Neural progenitor cell (in vitro differentiated cells): ENCODE measurements around the gene ZSCAN29. TPM values are rescaled to one million over a fixed set of nuclear protein-coding genes. Genes with fewer than 3 reads are reported as not detected.

Experiments used
- DNase-seq: peaks from one replicate; pipeline ENCODE4 v3.0.0-alpha.2; 2016; ENCODE audit warnings: low spot score
- H2AFZ ChIP-seq: fragments of 200-600 bp; sonication (generic); replicated peaks from 2 replicates; pipeline ENCODE4 v1.6.1; 2016; ENCODE audit warnings: antibody characterized with exemption
- H3F3A ChIP-seq: fragments of 200-600 bp; sonication (generic); 2 replicates; pipeline ENCODE4 v1.6.1; 2016; ENCODE audit warnings: antibody characterized with exemption, low read depth
- H3K27ac ChIP-seq: fragments of 200-600 bp; sonication (generic); 2 replicates; pipeline ENCODE4 v1.5.1; 2016; ENCODE audit warnings: mild to moderate bottlenecking
- H3K27me3 ChIP-seq: fragments of 200-600 bp; sonication (generic); 2 replicates; pipeline ENCODE4 v1.6.1; 2016; ENCODE audit warnings: mild to moderate bottlenecking, moderate library complexity
- H3K36me3 ChIP-seq: fragments of 200-600 bp; sonication (generic); 2 replicates; pipeline ENCODE4 v1.5.1; 2016
- H3K4me1 ChIP-seq: fragments of 200-600 bp; sonication (generic); 2 replicates; pipeline ENCODE4 v1.6.1; 2016; ENCODE audit warnings: mixed run types
- H3K4me2 ChIP-seq: fragments of 200-600 bp; sonication (generic); 2 replicates; pipeline ENCODE4 v1.6.1; 2016
- H3K4me3 ChIP-seq: fragments of 200-600 bp; sonication (generic); 2 replicates; pipeline ENCODE4 v1.5.1; 2016
- H3K79me2 ChIP-seq: fragments of 200-600 bp; sonication (generic); 2 replicates; pipeline ENCODE4 v1.6.1; 2016; ENCODE audit warnings: low read depth
- H3K9ac ChIP-seq: fragments of 200-600 bp; sonication (generic); 2 replicates; pipeline ENCODE4 v1.6.1; 2016
- H3K9me3 ChIP-seq: fragments of 200-600 bp; sonication (generic); 2 replicates; pipeline ENCODE4 v1.5.1; 2016; ENCODE audit warnings: low read depth
- H4K20me1 ChIP-seq: fragments of 200-600 bp; sonication (generic); 2 replicates; pipeline ENCODE4 v1.6.1; 2016; ENCODE audit warnings: low read depth
- H3K27ac Mint-ChIP-seq: 3 replicates; pipeline ENCODE4 v1.8.0; 2021; ENCODE audit warnings: mixed read lengths
- H3K27me3 Mint-ChIP-seq: 2 replicates; pipeline ENCODE4 v1.8.0; 2022; ENCODE audit warnings: low read depth, mild to moderate bottlenecking, inconsistent platforms, moderate library complexity, mixed read lengths; ENCODE audit not compliant: insufficient read depth
- H3K36me3 Mint-ChIP-seq: 3 replicates; pipeline ENCODE4 v1.8.0; 2021; ENCODE audit warnings: mixed read lengths
- H3K4me1 Mint-ChIP-seq: 3 replicates; pipeline ENCODE4 v1.8.0; 2021; ENCODE audit warnings: mixed read lengths
- H3K4me3 Mint-ChIP-seq: 3 replicates; pipeline ENCODE4 v1.8.0; 2021; ENCODE audit warnings: mild to moderate bottlenecking, moderate library complexity, mixed read lengths
- H3K9me3 Mint-ChIP-seq: 3 replicates; pipeline ENCODE4 v1.8.0; 2020; ENCODE audit warnings: mixed read lengths
- CTCF ChIP-seq: fragments of 200-600 bp; sonication (generic); IDR thresholded peaks from 2 replicates; pipeline ENCODE4 v1.5.1; 2017; ENCODE audit warnings: antibody characterized with exemption, mild to moderate bottlenecking
- EZH2 ChIP-seq: fragments of 200-600 bp; sonication (generic); IDR thresholded peaks from 2 replicates; pipeline ENCODE4 v1.6.1; 2017; ENCODE audit warnings: antibody characterized with exemption, mild to moderate bottlenecking, moderate library complexity
- EZH2phosphoT487 ChIP-seq: fragments of 200-600 bp; sonication (generic); IDR thresholded peaks from 2 replicates; pipeline ENCODE4 v1.6.1; 2017; ENCODE audit warnings: antibody characterized with exemption
- total RNA-seq: library from RNA; depleted of rRNA; stranded (reverse); fragments of >200 nt; gene quantifications from 2 replicates; pipeline ENCODE4 v1.2.3, GENCODE V29; 2015; ENCODE audit warnings: low replicate concordance

Gene ZSCAN29
- total RNA-seq, 1 donor from 2014 or later = 27.1 TPM

DNA sequence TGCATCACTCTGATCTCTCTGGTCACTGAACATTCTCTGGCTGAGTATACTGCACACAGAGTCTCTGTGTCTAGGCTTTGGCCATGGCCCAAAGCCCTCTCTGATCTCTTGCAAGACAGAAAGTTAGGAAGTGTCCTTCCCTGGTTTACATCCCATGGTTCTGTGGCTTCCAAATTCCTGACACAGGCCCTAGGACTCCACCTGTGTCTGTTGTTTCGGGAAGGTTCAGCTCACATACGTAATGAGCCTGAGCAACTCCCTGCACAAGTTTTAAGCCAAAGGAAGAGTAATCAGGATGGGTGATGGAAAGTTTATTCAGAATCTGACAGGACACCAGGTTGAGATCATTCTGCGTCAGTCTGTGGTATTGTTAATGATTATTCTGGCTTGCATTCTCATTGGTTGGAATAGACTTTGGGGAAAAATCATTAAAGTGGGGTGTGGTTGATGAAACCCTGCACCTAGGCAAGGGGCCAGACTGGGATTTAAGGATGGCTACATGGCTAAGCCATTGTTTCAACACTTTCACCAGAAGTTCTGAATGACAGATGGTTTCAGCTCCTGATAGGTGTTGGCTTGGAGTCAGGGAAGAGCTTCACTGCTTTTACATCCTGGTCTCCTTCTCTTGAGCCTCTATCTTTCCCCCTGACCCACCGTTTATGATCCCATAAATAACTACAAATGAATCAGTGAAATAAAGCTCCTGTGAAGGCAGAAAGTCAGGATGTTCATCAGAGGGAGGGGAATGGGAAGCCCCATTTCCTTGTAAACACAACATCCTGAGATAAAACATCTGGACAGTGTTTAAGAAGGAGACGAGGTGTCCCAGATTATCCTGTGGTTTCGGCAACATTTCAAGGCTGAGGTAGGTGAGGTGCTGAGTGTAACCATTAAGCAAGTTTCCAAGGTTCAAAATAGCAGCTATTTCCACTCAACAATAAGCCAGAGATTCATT is 54.5 kb downstream of the ZSCAN29 start:
- no peaks in the 10 kb centered on the region for H3K4me1 ChIP-seq
- Mint-ChIP-seq H3K9me3 (no peaks in the 10 kb centered on the region), H3K27me3 (peaks cover 2% of the 10 kb centered on the region), H3K4me1 (peaks cover 7% of the 10 kb centered on the region), H3K36me3 (no peaks in the 10 kb centered on the region), H3K4me3 (no peak overlapping the region), H3K27ac (no peak overlapping the region)
- no peaks in the 10 kb centered on the region for H3K9me3 ChIP-seq
- no peaks in the 10 kb centered on the region for H3K79me2 ChIP-seq
- H4K20me1 ChIP-seq = no peaks in the 10 kb centered on the region
- no peak overlapping the region for H3K4me2 ChIP-seq
- no peak for TF ChIP-seq EZH2phosphoT487
- H3K4me3 ChIP-seq = no peak overlapping the region
- no peak overlapping the region for H3K27ac ChIP-seq
- no peak for DNase-seq
- no peaks in the 10 kb centered on the region for H3K36me3 ChIP-seq
- H3F3A ChIP-seq = no peaks in the 10 kb centered on the region
- H3K9ac ChIP-seq = no peak overlapping the region
- H3K27me3 ChIP-seq = peaks cover 21% of the 10 kb centered on the region
- H2AFZ ChIP-seq = no peak overlapping the region

DNA sequence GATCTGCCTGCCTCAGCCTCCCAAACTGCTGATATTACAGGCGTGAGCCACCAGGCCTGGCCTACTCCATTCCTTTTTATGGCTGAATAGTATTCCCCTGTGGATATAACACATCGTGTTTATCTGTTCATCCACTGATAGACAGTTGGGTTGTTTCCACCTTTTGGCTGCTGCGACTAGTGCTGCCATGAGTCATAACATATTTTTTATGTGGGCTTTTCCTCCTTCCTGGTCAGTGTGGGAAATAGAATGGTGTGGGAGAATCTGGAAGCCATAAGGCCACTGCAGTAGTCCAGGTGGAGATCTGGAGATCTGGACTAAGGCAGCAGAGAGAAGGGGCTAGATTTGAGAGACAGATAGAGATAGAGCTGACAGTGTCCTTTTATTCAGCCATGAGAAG is 56.7 kb downstream of the ZSCAN29 start:
- Histone ChIP-seq H3K4me3 (no peak overlapping the region), H3K36me3 (no peaks in the 10 kb centered on the region), H3K4me1 (no peaks in the 10 kb centered on the region), H2AFZ (no peak overlapping the region), H3K27me3 (peaks cover 19% of the 10 kb centered on the region), H3F3A (no peaks in the 10 kb centered on the region), H3K9ac (no peak overlapping the region), H3K27ac (no peak overlapping the region), H3K79me2 (no peaks in the 10 kb centered on the region), H4K20me1 (no peaks in the 10 kb centered on the region), H3K9me3 (no peaks in the 10 kb centered on the region), H3K4me2 (no peak overlapping the region)
- Mint-ChIP-seq H3K27me3 (peaks cover 3% of the 10 kb centered on the region), H3K36me3 (no peaks in the 10 kb centered on the region), H3K4me3 (no peak overlapping the region), H3K27ac (no peak overlapping the region), H3K9me3 (no peaks in the 10 kb centered on the region), H3K4me1 (peaks cover 7% of the 10 kb centered on the region)
- TF ChIP-seq EZH2phosphoT487 = no peak
- no peak for TF ChIP-seq EZH2
- TF ChIP-seq CTCF = no peak
- no peak for DNase-seq

DNA sequence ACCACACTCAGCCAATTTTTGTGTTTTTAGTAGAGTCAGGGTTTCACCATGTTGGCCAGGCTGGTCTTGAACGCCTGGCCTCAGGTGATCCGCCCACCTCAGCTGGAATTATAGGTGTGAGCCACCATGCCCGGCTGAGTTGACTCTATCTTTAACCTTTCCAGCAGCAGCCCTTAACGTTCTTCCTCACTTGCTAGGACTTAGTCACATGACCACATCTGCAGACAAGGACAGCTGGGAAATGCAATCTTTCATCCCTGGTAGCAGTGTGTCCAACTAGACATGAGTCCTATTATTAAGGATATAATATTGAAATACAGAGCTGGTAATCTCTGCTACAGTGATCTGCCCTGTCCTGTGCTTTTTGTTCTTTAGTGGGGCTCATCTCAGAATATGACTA is 58.5 kb downstream of the ZSCAN29 start:
- no peaks in the 10 kb centered on the region for H3K9me3 ChIP-seq
- no peak overlapping the region for H3K4me3 ChIP-seq
- Mint-ChIP-seq H3K4me1 (no peaks in the 10 kb centered on the region), H3K9me3 (no peaks in the 10 kb centered on the region), H3K36me3 (no peaks in the 10 kb centered on the region), H3K27me3 (peaks cover 3% of the 10 kb centered on the region), H3K4me3 (no peak overlapping the region), H3K27ac (no peak overlapping the region)
- peaks cover 23% of the 10 kb centered on the region for H3K27me3 ChIP-seq
- no peak overlapping the region for H2AFZ ChIP-seq
- no peaks in the 10 kb centered on the region for H3K79me2 ChIP-seq
- TF ChIP-seq CTCF (no peak), EZH2phosphoT487 (no peak), EZH2 (no peak)
- H3K4me2 ChIP-seq = no peak overlapping the region
- no peaks in the 10 kb centered on the region for H3K4me1 ChIP-seq
- no peak for DNase-seq
- H3K36me3 ChIP-seq = no peaks in the 10 kb centered on the region
- H4K20me1 ChIP-seq = no peaks in the 10 kb centered on the region
- no peaks in the 10 kb centered on the region for H3F3A ChIP-seq
- H3K27ac ChIP-seq = no peak overlapping the region
- H3K9ac ChIP-seq = no peak overlapping the region

Other genes starting within 250 kb of the ZSCAN29 start
- gene TMEM62, start 237.5 kb downstream of the ZSCAN29 start, total RNA-seq = 6.9 and 11.9 TPM in 2 replicates
- 43.1 and 44.3 TPM in 2 replicates for gene CCNDBP1, start 185.6 kb downstream of the ZSCAN29 start, total RNA-seq
- gene EPB42, start 150.0 kb downstream of the ZSCAN29 start, total RNA-seq = not detected in 2 replicates
- not detected in 2 replicates for gene TGM5, start 104.1 kb downstream of the ZSCAN29 start, total RNA-seq
- gene TGM7, start 68.8 kb downstream of the ZSCAN29 start, total RNA-seq = not detected in 2 replicates
- gene LCMT2, start 40.5 kb downstream of the ZSCAN29 start, total RNA-seq = 14.2 and 14.6 TPM in 2 replicates
- 14.1 and 15.6 TPM in 2 replicates for gene TUBGCP4, start 58 bp upstream of the ZSCAN29 start, total RNA-seq
- 66.5 and 73.5 TPM in 2 replicates for gene TP53BP1, start 122.1 kb upstream of the ZSCAN29 start, total RNA-seq
- 4.0 and 8.2 TPM in 2 replicates for gene MAP1A, start 146.6 kb upstream of the ZSCAN29 start, total RNA-seq
- 17.0 and 35.6 TPM in 2 replicates for gene PPIP5K1, start 219.2 kb upstream of the ZSCAN29 start, total RNA-seq
- gene CKMT1B, start 223.0 kb upstream of the ZSCAN29 start, total RNA-seq = 4.4 and 4.6 TPM in 2 replicates
- gene STRC, start 247.8 kb upstream of the ZSCAN29 start, total RNA-seq = 0.09 and 1.7 TPM in 2 replicates